A673 (cell line): ENCODE measurements around the gene PATJ. TPM values are rescaled to one million over a fixed set of nuclear protein-coding genes. Genes with fewer than 3 reads are reported as not detected.

ENCODE experiments used
- BruUV-seq: library from RNA; stranded (reverse); fragments of 400-500 nt; replicated peaks from 2 replicates; lab custom pipeline; 2021; lab: Mats Ljungman, UMichigan
- CTCF ChIA-PET: fragments of 300-600 bp; sonication (Branson Sonifier 250); formaldehyde crosslinking; loops from one replicate; lab custom pipeline; 2022; ENCODE audit warnings: antibody characterized with exemption; lab: Charles Lee
- POLR2A ChIA-PET: fragments of 300-600 bp; sonication (Branson Sonifier 250); formaldehyde crosslinking; loops from one replicate; lab custom pipeline; 2022; ENCODE audit warnings: antibody characterized with exemption; ENCODE audit not compliant: low non-redundant PET; lab: Charles Lee
- DNase-seq: peaks from one replicate; pipeline ENCODE4 v3.0.0-alpha.2; 2015; ENCODE audit warnings: low spot score
- H3K27ac ChIP-seq: fragments of 200-600 bp; sonication (generic); 2 replicates; pipeline ENCODE4 v1.5.1; 2016; ENCODE audit warnings: mixed run types, low read depth, mild to moderate bottlenecking, mixed read lengths, antibody characterized with exemption, low read length; ENCODE audit not compliant: poor library complexity, severe bottlenecking
- H3K27me3 ChIP-seq: fragments of 200-600 bp; sonication (generic); replicated peaks from 2 replicates; pipeline ENCODE4 v1.6.1; 2017; ENCODE audit warnings: mixed run types, low read depth, mild to moderate bottlenecking, mixed read lengths, antibody characterized with exemption, low read length; ENCODE audit not compliant: insufficient read depth, poor library complexity
- H3K36me3 ChIP-seq: fragments of 200-600 bp; sonication (generic); 2 replicates; pipeline ENCODE4 v1.6.1; 2016; ENCODE audit warnings: mixed run types, mild to moderate bottlenecking, mixed read lengths, antibody characterized with exemption, low read length; ENCODE audit not compliant: insufficient read depth, poor library complexity, severe bottlenecking
- H3K4me1 ChIP-seq: fragments of 200-600 bp; sonication (generic); 2 replicates; pipeline ENCODE4 v1.6.1; 2017; ENCODE audit warnings: mixed run types, mild to moderate bottlenecking, mixed read lengths, antibody characterized with exemption, low read length; ENCODE audit not compliant: insufficient read depth, poor library complexity, severe bottlenecking
- H3K4me3 ChIP-seq: fragments of 200-600 bp; sonication (generic); 2 replicates; pipeline ENCODE4 v1.5.1; 2016; ENCODE audit warnings: low read depth, mixed run types, mild to moderate bottlenecking, mixed read lengths, low read length; ENCODE audit not compliant: poor library complexity, severe bottlenecking
- H3K9me3 ChIP-seq: fragments of 200-600 bp; sonication (generic); 2 replicates; pipeline ENCODE4 v1.6.1; 2016; ENCODE audit warnings: mixed run types, low read depth, mild to moderate bottlenecking, mixed read lengths, antibody characterized with exemption, low read length; ENCODE audit not compliant: poor library complexity, severe bottlenecking
- EZH2 ChIP-seq: fragments of 200-600 bp; sonication (generic); IDR thresholded peaks from 2 replicates; pipeline ENCODE4 v1.6.1; 2017; ENCODE audit warnings: borderline replicate concordance, low read depth, mild to moderate bottlenecking, mixed read lengths, antibody characterized with exemption, low read length; ENCODE audit not compliant: poor library complexity, severe bottlenecking
- intact Hi-C: fragments of 100-400 bp; cut with micrococcal nuclease; formaldehyde crosslinking; loops from one replicate; pipeline ENCODE4 v1.10.0; 2022; ENCODE audit not compliant: unreplicated experiment
- total RNA-seq: library from RNA; stranded (reverse); gene quantifications from 2 replicates; pipeline ENCODE4 v1.2.3, GENCODE V29; 2021
- TF ChIP-seq, protein P1 (sequence below): fragments of 300-800, 200-600 bp; sonication (generic); conservative IDR thresholded peaks from 2 replicates; pipeline ENCODE4 v1.5.1; 2017; ENCODE audit warnings: low read depth, mild to moderate bottlenecking, antibody characterized with exemption, low read length, moderate library complexity, mixed read lengths

PATJ gene
- total RNA-seq, 1 experiment from 2014 or later = 6.6 TPM

DNA sequence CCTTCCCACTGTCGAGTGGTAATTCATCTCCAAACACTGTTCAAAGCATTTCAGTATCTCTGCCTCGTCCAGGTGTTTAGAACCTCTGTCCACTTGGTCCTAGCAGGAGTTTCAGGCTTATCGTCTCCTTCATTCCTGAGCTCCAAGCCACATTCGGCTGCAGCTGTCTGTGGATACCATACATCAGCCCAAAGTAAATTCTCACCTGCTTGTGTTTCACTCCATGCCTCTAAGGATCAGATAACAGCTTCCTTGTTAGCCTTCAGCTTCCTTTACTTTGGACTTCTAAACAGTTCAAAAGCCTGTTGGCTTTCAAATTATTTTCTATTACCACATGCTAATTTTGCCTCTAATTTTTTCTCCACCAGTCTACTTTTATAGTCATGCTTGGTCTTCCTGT is 233.4 kb downstream of the PATJ start:
- H3K4me1 ChIP-seq = peaks cover 3% of the 10 kb centered on the region
- no peaks in the 10 kb centered on the region for H3K36me3 ChIP-seq
- intact Hi-C loops = no loop called here
- ChIA-PET POLR2A (interaction anchor here (0.8 kb wide), 1 partner anchor 106 kb away, joined by 4 read pairs; no protein-coding TSS in a partner anchor), CTCF (no interaction called here)
- BruUV-seq = no TSS peak
- no peaks in the 10 kb centered on the region for H3K9me3 ChIP-seq
- H3K27me3 ChIP-seq = no peaks in the 10 kb centered on the region
- no peak for TF ChIP-seq EZH2
- TF ChIP-seq, protein P1, sequence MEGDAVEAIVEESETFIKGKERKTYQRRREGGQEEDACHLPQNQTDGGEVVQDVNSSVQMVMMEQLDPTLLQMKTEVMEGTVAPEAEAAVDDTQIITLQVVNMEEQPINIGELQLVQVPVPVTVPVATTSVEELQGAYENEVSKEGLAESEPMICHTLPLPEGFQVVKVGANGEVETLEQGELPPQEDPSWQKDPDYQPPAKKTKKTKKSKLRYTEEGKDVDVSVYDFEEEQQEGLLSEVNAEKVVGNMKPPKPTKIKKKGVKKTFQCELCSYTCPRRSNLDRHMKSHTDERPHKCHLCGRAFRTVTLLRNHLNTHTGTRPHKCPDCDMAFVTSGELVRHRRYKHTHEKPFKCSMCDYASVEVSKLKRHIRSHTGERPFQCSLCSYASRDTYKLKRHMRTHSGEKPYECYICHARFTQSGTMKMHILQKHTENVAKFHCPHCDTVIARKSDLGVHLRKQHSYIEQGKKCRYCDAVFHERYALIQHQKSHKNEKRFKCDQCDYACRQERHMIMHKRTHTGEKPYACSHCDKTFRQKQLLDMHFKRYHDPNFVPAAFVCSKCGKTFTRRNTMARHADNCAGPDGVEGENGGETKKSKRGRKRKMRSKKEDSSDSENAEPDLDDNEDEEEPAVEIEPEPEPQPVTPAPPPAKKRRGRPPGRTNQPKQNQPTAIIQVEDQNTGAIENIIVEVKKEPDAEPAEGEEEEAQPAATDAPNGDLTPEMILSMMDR = no peak
- no peak for DNase-seq
- no peak overlapping the region for H3K27ac ChIP-seq
- H3K4me3 ChIP-seq = no peak overlapping the region

DNA sequence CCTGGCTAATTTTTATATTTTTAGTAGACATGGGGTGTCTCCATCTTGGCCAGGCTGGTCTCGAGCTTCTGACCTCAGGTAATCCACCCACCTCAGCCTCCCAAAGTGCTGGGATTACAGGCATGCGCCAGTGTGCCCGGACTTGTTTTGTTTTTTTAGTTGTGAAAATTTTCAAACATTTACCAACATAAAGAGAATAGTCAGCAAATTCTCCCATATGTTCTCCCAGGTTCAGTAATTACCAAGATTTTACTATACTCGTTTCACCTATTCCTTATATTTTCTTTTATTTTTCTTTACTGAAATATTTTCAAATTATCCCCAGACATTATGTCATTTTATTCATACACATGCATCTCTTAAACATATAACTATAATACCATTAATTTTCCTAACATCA is 234.3 kb downstream of the PATJ start:
- intact Hi-C loops = no loop called here
- Histone ChIP-seq H3K36me3 (no peaks in the 10 kb centered on the region), H3K9me3 (no peaks in the 10 kb centered on the region), H3K27ac (no peak overlapping the region), H3K4me1 (peaks cover 10% of the 10 kb centered on the region), H3K27me3 (no peaks in the 10 kb centered on the region), H3K4me3 (no peak overlapping the region)
- ChIA-PET CTCF (no interaction called here), POLR2A (no interaction called here)
- no TSS peak for BruUV-seq
- no peak for TF ChIP-seq EZH2
- TF ChIP-seq, protein P1 = no peak
- no peak for DNase-seq

DNA sequence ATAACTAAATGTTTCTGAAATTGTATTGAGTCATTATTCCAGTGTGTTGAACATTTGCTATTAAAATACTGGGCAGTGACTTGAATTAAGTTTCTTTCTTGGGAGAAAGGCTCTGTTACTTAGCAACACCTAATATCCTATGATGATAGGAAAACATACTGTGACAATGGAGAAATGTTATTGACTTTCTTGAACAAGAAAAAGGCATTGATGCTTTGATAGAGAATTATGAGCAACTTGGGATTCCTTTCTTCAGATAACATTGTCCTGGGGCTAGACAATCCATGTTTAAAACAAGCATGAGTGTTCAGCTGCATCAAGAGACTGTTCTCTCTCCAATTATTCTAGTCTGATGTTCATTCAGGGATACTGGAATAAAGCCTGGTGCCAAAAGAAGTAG is 236.5 kb downstream of the PATJ start:
- TF ChIP-seq, protein P1 = no peak
- TF ChIP-seq EZH2 = no peak
- no peak overlapping the region for H3K27ac ChIP-seq
- H3K4me1 ChIP-seq = peaks cover 10% of the 10 kb centered on the region
- no peak overlapping the region for H3K4me3 ChIP-seq
- no TSS peak for BruUV-seq
- H3K9me3 ChIP-seq = no peaks in the 10 kb centered on the region
- no peaks in the 10 kb centered on the region for H3K36me3 ChIP-seq
- POLR2A ChIA-PET = no interaction called here
- DNase-seq = no peak
- intact Hi-C loops = no loop called here
- CTCF ChIA-PET = no interaction called here
- no peaks in the 10 kb centered on the region for H3K27me3 ChIP-seq
